K562 (cell line): Measurements from ENCODE around the gene NFS1. TPM values are rescaled to one million over a fixed set of nuclear protein-coding genes. Genes with fewer than 3 reads are reported as not detected.

Experiments
- BACH1 ChIP-seq: fragments of 200-800 bp; sonication (Bioruptor generic); IDR thresholded peaks from 2 replicates; pipeline ENCODE4 v1.6.1; 2016; ENCODE audit warnings: missing genetic modification characterization, missing compliant biosample characterization
- CEBPG ChIP-seq, 3 experiments: fragments of 200-800 bp in 1 of 3; sonication (Bioruptor generic) in 1 of 3; sonication (generic) in 1 of 3; formaldehyde crosslinking in 1 of 3; IDR thresholded peaks in 2 of 3; conservative IDR thresholded peaks in 1 of 3; 2 replicates each; pipeline versions ENCODE4 v1.6.1 to v1.8.0; 2016 to 2022; ENCODE audit warnings: missing compliant biosample characterization in 2 of 3, missing genetic modification characterization in 2 of 3, mild to moderate bottlenecking in 1 of 3, missing genetic modification reagents in 1 of 3
- EWSR1 ChIP-seq: fragments of 450-650 bp; IDR thresholded peaks from 2 replicates; pipeline ENCODE4 v1.6.1; 2018; ENCODE audit warnings: borderline replicate concordance, mild to moderate bottlenecking, low read depth, moderate library complexity; ENCODE audit not compliant: partially characterized antibody
- FUS ChIP-seq: fragments of 200-400 bp; formaldehyde crosslinking; optimal IDR thresholded peaks from 2 replicates; pipeline ENCODE3; 2017; ENCODE audit warnings: low read depth, low read length
- HCFC1 ChIP-seq: IDR thresholded peaks from 2 replicates; pipeline ENCODE4 v1.6.1; 2012; ENCODE audit warnings: low read depth, low read length, improper control_type of control experiment
- MEF2D ChIP-seq: conservative IDR thresholded peaks from 2 replicates; pipeline ENCODE4 v1.6.1; 2016; ENCODE audit warnings: low read depth, missing genetic modification characterization, missing compliant biosample characterization
- MYNN ChIP-seq, 2 experiments: sonication (generic); formaldehyde crosslinking in 1 of 2; IDR thresholded peaks; 2 replicates each; pipeline versions ENCODE4 v1.5.0 to v1.6.1; 2016 to 2020; ENCODE audit warnings: antibody characterized with exemption in 1 of 2, missing genetic modification reagents in 1 of 2
- NR1H2 ChIP-seq: sonication (generic); formaldehyde crosslinking; IDR thresholded peaks from 2 replicates; pipeline ENCODE4 v1.4.0; 2020; ENCODE audit warnings: mild to moderate bottlenecking, missing genetic modification reagents
- TAF1 ChIP-seq: IDR thresholded peaks from 2 replicates; pipeline ENCODE4 v1.6.1; 2011; ENCODE audit warnings: mild to moderate bottlenecking, low read length, moderate library complexity; ENCODE audit not compliant: insufficient read depth, control insufficient read depth, severe bottlenecking; ENCODE audit errors: extremely low read depth
- TAF15 ChIP-seq: fragments of 200-400 bp; formaldehyde crosslinking; IDR thresholded peaks from 2 replicates; pipeline ENCODE4 v1.6.1; 2017; ENCODE audit warnings: mild to moderate bottlenecking, low read depth, low read length, moderate library complexity
- TCF3 ChIP-seq: sonication (generic); formaldehyde crosslinking; IDR thresholded peaks from 2 replicates; pipeline ENCODE4 v1.4.0; 2020; ENCODE audit warnings: mild to moderate bottlenecking, missing genetic modification reagents
- ZNF184 ChIP-seq: sonication (generic); formaldehyde crosslinking; IDR thresholded peaks from 2 replicates; pipeline ENCODE4 v1.5.0; 2020; ENCODE audit warnings: missing genetic modification reagents
- ZNF224 ChIP-seq: sonication (generic); formaldehyde crosslinking; IDR thresholded peaks from 2 replicates; pipeline ENCODE4 v1.8.0; 2022; ENCODE audit warnings: mild to moderate bottlenecking, missing genetic modification reagents
- ZNF347 ChIP-seq: fragments of 450-650 bp; formaldehyde crosslinking; IDR thresholded peaks from 2 replicates; pipeline ENCODE4 v1.4.0; 2020; ENCODE audit warnings: low read depth, mild to moderate bottlenecking, moderate library complexity
- polyA plus RNA-seq, 8 experiments: library from polyadenylated mRNA; depleted of rRNA in 4 of 8; stranded (reverse) in 5 of 8; unstranded in 3 of 8; fragments of >200 nt; fragmentation: Nextera tagmentation in 2 of 8; fragmentation: Illumina TruSeq in 1 of 8; extraction: Ambion mirVana in 2 of 8; extraction: Trizol in 1 of 8; gene quantifications; 2 replicates each; pipeline versions ENCODE4 v1.2.1 to v1.2.3, GENCODE V29; 2011 to 2014; ENCODE audit warnings: inconsistent platforms in 1 of 8, missing spikeins in 1 of 8
- total RNA-seq, 7 experiments: library from RNA; depleted of rRNA in 6 of 7; stranded (reverse); fragments of >200 nt in 6 of 7; fragmentation: Illumina TruSeq in 2 of 7; extraction: Trizol in 2 of 7; gene quantifications; 2 replicates each; pipeline versions ENCODE4 v1.2.1 to v1.2.3, GENCODE V29; 2011 to 2021; ENCODE audit warnings: low replicate concordance in 1 of 7
- TF ChIP-seq, protein P1 (sequence below): fragments of 250-450 bp; sonication (Bioruptor Pico); IDR thresholded peaks from 2 replicates; pipeline ENCODE4 v1.4.0; 2020; ENCODE audit warnings: mild to moderate bottlenecking, moderate library complexity, borderline replicate concordance
- TF ChIP-seq, protein P2 (sequence below): fragments of 450-650 bp; IDR thresholded peaks from 2 replicates; pipeline ENCODE4 v1.6.1; 2017; ENCODE audit warnings: mild to moderate bottlenecking, moderate library complexity
- TF ChIP-seq, protein P3 (sequence below): fragments of 250-450 bp; sonication (Bioruptor Pico); IDR thresholded peaks from 2 replicates; pipeline ENCODE4 v1.4.0; 2020; ENCODE audit warnings: mild to moderate bottlenecking, moderate library complexity
- TF ChIP-seq, protein P4 (sequence below): IDR thresholded peaks from 3 replicates; pipeline ENCODE4 v1.6.1; 2011; ENCODE audit warnings: borderline replicate concordance, mild to moderate bottlenecking; ENCODE audit not compliant: insufficient read length, insufficient read depth

Gene NFS1
- total and polyA plus RNA-seq, 9 of the 15 experiments (the other 6 are each of a cell fraction or from before 2014, with no cell fraction given): 11.5 to 84.8 (median 47.1) TPM

DNA sequence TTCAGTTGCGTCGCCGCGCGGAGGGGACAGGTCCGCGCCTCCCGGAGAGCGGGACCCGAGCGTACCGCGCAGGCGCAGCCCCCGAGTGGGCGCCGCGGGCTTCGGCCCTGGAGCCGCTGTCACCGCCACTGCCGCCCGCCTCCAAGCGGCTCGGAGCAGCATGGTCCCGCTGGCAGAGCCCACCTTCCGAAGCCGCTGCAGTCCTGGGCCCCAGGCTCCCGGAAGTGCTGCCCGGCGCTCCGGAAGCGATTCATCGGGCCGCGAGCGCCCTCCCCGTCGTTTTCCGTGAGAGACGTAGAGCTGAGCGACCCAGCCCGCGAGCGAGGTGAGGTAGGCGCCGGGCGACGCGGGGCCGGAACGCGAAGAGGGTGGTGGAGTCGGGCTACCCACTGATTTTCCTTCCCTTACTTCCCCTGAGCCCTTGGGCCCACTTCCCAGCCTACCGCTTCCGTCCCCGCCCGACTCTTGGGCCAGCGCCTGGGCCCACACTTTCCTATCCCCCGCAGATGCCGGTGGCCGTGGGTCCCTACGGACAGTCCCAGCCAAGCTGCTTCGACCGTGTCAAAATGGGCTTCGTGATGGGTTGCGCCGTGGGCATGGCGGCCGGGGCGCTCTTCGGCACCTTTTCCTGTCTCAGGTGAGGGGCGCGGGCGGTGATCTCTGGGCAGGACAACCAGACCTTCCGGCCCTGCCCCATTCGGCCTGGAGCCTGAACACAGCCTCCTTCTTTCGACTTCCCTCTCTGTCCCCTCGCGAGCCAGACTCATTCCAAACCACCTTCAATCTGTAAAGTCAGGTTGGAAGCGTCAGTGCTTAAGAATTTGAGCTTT, at the start of gene NFS1, which contains the start of gene ROMO1 (continued):
- TF ChIP-seq MYNN (IDR thresholded peaks at IDR 0.05) (no peak), MYNN (CRISPR knock-in tag; IDR thresholded peaks at IDR 0.05) (no peak), TAF1 (peak; percentile 82), ZNF224 (CRISPR knock-in tag) (no peak), HCFC1 (peak; percentile 85), CEBPG (CRISPR knock-in tag; IDR thresholded peaks at IDR 0.05) (no peak), CEBPG (tag; conservative IDR thresholded peaks at IDR 0.05 in 1 of 2, IDR thresholded peaks at IDR 0.05 in 1 of 2) (no peak), TAF15 (no peak), FUS (peak; percentile 68), NR1H2 (CRISPR knock-in tag) (no peak), ZNF347 (CRISPR knock-in tag) (no peak), TCF3 (CRISPR knock-in tag) (no peak), MEF2D (tag) (no peak), BACH1 (tag) (no peak), ZNF184 (no peak), EWSR1 (no peak)
- TF ChIP-seq, protein P1, sequence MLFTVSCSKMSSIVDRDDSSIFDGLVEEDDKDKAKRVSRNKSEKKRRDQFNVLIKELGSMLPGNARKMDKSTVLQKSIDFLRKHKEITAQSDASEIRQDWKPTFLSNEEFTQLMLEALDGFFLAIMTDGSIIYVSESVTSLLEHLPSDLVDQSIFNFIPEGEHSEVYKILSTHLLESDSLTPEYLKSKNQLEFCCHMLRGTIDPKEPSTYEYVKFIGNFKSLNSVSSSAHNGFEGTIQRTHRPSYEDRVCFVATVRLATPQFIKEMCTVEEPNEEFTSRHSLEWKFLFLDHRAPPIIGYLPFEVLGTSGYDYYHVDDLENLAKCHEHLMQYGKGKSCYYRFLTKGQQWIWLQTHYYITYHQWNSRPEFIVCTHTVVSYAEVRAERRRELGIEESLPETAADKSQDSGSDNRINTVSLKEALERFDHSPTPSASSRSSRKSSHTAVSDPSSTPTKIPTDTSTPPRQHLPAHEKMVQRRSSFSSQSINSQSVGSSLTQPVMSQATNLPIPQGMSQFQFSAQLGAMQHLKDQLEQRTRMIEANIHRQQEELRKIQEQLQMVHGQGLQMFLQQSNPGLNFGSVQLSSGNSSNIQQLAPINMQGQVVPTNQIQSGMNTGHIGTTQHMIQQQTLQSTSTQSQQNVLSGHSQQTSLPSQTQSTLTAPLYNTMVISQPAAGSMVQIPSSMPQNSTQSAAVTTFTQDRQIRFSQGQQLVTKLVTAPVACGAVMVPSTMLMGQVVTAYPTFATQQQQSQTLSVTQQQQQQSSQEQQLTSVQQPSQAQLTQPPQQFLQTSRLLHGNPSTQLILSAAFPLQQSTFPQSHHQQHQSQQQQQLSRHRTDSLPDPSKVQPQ (CRISPR knock-in tag): no peak
- TF ChIP-seq, protein P2, sequence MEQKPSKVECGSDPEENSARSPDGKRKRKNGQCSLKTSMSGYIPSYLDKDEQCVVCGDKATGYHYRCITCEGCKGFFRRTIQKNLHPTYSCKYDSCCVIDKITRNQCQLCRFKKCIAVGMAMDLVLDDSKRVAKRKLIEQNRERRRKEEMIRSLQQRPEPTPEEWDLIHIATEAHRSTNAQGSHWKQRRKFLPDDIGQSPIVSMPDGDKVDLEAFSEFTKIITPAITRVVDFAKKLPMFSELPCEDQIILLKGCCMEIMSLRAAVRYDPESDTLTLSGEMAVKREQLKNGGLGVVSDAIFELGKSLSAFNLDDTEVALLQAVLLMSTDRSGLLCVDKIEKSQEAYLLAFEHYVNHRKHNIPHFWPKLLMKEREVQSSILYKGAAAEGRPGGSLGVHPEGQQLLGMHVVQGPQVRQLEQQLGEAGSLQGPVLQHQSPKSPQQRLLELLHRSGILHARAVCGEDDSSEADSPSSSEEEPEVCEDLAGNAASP: no peak
- TF ChIP-seq, protein P3, sequence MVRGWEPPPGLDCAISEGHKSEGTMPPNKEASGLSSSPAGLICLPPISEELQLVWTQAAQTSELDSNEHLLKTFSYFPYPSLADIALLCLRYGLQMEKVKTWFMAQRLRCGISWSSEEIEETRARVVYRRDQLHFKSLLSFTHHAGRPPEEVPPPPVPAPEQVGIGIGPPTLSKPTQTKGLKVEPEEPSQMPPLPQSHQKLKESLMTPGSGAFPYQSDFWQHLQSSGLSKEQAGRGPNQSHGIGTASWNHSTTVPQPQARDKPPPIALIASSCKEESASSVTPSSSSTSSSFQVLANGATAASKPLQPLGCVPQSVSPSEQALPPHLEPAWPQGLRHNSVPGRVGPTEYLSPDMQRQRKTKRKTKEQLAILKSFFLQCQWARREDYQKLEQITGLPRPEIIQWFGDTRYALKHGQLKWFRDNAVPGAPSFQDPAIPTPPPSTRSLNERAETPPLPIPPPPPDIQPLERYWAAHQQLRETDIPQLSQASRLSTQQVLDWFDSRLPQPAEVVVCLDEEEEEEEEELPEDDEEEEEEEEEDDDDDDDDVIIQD (CRISPR knock-in tag): no peak
- TF ChIP-seq, protein P4, sequence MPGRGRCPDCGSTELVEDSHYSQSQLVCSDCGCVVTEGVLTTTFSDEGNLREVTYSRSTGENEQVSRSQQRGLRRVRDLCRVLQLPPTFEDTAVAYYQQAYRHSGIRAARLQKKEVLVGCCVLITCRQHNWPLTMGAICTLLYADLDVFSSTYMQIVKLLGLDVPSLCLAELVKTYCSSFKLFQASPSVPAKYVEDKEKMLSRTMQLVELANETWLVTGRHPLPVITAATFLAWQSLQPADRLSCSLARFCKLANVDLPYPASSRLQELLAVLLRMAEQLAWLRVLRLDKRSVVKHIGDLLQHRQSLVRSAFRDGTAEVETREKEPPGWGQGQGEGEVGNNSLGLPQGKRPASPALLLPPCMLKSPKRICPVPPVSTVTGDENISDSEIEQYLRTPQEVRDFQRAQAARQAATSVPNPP: no peak
